Uterus (tissue), 4 donors: ENCODE data around the gene BRINP3. TPM values are rescaled to one million over a fixed set of nuclear protein-coding genes. Genes with fewer than 3 reads are reported as not detected.

Source experiments
- DNase-seq, 2 donors: peaks; one replicate each; pipeline ENCODE4 v3.0.0-alpha.2; 2019 to 2020
- H3K27ac ChIP-seq, 2 donors: fragments of 200-600 bp; sonication (generic); 1 replicate in 1 of 2; 2 replicates in 1 of 2; pipeline ENCODE4 v1.5.1; 2016 to 2018
- H3K27me3 ChIP-seq, 2 donors: fragments of 200-600 bp; sonication (generic); one replicate each; pipeline ENCODE4 v1.5.1; 2018 to 2019; ENCODE audit warnings: control low read depth in 1 of 2
- H3K36me3 ChIP-seq, 2 donors: fragments of 200-600 bp; sonication (generic); one replicate each; pipeline ENCODE4 v1.5.1; 2019; ENCODE audit warnings: control low read depth in 1 of 2
- H3K4me1 ChIP-seq, 2 donors: fragments of 200-600 bp; sonication (generic); one replicate each; pipeline ENCODE4 v1.5.1; 2018 to 2019; ENCODE audit warnings: control low read depth in 1 of 2
- H3K4me3 ChIP-seq, 2 donors: fragments of 200-600 bp; sonication (generic); 1 replicate in 1 of 2; 2 replicates in 1 of 2; pipeline ENCODE4 v1.5.1; 2018 to 2019; ENCODE audit warnings: mild to moderate bottlenecking in 1 of 2
- H3K9me3 ChIP-seq, 2 donors: fragments of 200-600 bp; sonication (generic); one replicate each; pipeline ENCODE4 v1.5.1; 2019; ENCODE audit warnings: control low read depth in 1 of 2
- CTCF ChIP-seq, 4 experiments: fragments of 200-600 bp in 2 of 4; fragments of 450-650 bp in 2 of 4; sonication (generic) in 2 of 4; IDR thresholded peaks; one replicate each; pipeline ENCODE4 v1.5.1; 2016 to 2019; ENCODE audit warnings: antibody characterized with exemption in 4 of 4, mild to moderate bottlenecking in 2 of 4, moderate library complexity in 1 of 4
- POLR2A ChIP-seq, 2 donors: fragments of 450-650 bp; IDR thresholded peaks; one replicate each; pipeline ENCODE4 v1.6.1; 2016; ENCODE audit warnings: antibody characterized with exemption in 2 of 2, mild to moderate bottlenecking in 1 of 2, moderate library complexity in 1 of 2
- intact Hi-C: fragments of 100-400 bp; cut with DNase I; formaldehyde crosslinking; loops from one replicate; pipeline ENCODE4 v1.15.1; 2023; ENCODE audit warnings: low total_unique reads
- total RNA-seq, 4 donors: library from RNA; depleted of rRNA in 3 of 4; stranded (reverse); fragments of >200 nt in 3 of 4; gene quantifications; one replicate each; pipeline versions ENCODE4 v1.1.0 to v1.2.4, GENCODE V29; 2014 to 2023
- donor health status: DM: yes; HTN: yes; CAD: no.

Gene BRINP3
- total RNA-seq, 4 donors from 2014 or later = under 0.01 to 39.7 (median 0.76) TPM; not detected in 1

- intact Hi-C loops = no loop called here
- Histone ChIP-seq H3K27ac (no peak overlapping the region), H3K36me3 (no peaks in the 10 kb centered on the region), H3K4me3 (peak overlapping the region in 1 of 2 donors; percentile 11), H3K9me3 (no peaks in the 10 kb centered on the region), H3K27me3 (peaks cover 0 to 24% of the 10 kb centered on the region in 2 donors), H3K4me1 (no peaks in the 10 kb centered on the region)
- no peak for TF ChIP-seq POLR2A (IDR thresholded peaks at IDR 0.05)
- no peak for TF ChIP-seq CTCF (IDR thresholded peaks at IDR 0.05)
- no peak for DNase-seq
Observed at GRCh38 chr1:190478149-190479049, 735 bp upstream of the BRINP3 start.

GRCh38 chr1:190476806-190477205 lies 858 bp downstream of the BRINP3 start:
- no peaks in the 10 kb centered on the region for H3K36me3 ChIP-seq
- DNase-seq = no peak
- H3K9me3 ChIP-seq = no peaks in the 10 kb centered on the region
- TF ChIP-seq POLR2A (IDR thresholded peaks at IDR 0.05) (no peak), CTCF (IDR thresholded peaks at IDR 0.05) (no peak)
- no peak overlapping the region for H3K27ac ChIP-seq
- H3K4me1 ChIP-seq = no peaks in the 10 kb centered on the region
- peaks cover 0 to 24% of the 10 kb centered on the region in 2 donors for H3K27me3 ChIP-seq
- intact Hi-C loops = no loop called here
- H3K4me3 ChIP-seq = no peak overlapping the region

GRCh38 chr1:190476321-190476720 lies 1.3 kb downstream of the BRINP3 start:
- intact Hi-C loops = no loop called here
- Histone ChIP-seq H3K9me3 (no peaks in the 10 kb centered on the region), H3K4me1 (no peaks in the 10 kb centered on the region), H3K36me3 (no peaks in the 10 kb centered on the region), H3K27ac (no peak overlapping the region), H3K4me3 (no peak overlapping the region), H3K27me3 (peaks cover 0 to 24% of the 10 kb centered on the region in 2 donors)
- TF ChIP-seq POLR2A (IDR thresholded peaks at IDR 0.05) (no peak), CTCF (IDR thresholded peaks at IDR 0.05) (no peak)
- DNase-seq = no peak

GRCh38 chr1:190475421-190476141 lies 2.1 kb downstream of the BRINP3 start:
- H3K4me1 ChIP-seq = no peaks in the 10 kb centered on the region
- H3K27me3 ChIP-seq = peaks cover 0 to 24% of the 10 kb centered on the region in 2 donors
- H3K36me3 ChIP-seq = no peaks in the 10 kb centered on the region
- no peak for DNase-seq
- TF ChIP-seq CTCF (IDR thresholded peaks at IDR 0.05) (no peak), POLR2A (IDR thresholded peaks at IDR 0.05) (no peak)
- no peaks in the 10 kb centered on the region for H3K9me3 ChIP-seq
- no peak overlapping the region for H3K4me3 ChIP-seq
- intact Hi-C loops = no loop called here
- no peak overlapping the region for H3K27ac ChIP-seq
